Muscle layer of duodenum (tissue), 2 donors: Measurements from ENCODE around the gene EIF2B2.

ENCODE experiments used
- H3K27ac ChIP-seq: one replicate; pipeline ENCODE4 v1.7.0; 2013; ENCODE audit warnings: mild to moderate bottlenecking, low read length
- H3K27me3 ChIP-seq: one replicate; pipeline ENCODE4 v1.7.0; 2013; ENCODE audit warnings: low read depth, mild to moderate bottlenecking, control low read depth, low read length
- H3K36me3 ChIP-seq, 2 donors: one replicate each; pipeline ENCODE4 v1.7.0; 2013; ENCODE audit warnings: low read length in 2 of 2, control low read depth in 1 of 2, mild to moderate bottlenecking in 1 of 2; ENCODE audit not compliant: insufficient read depth in 2 of 2, control insufficient read depth in 1 of 2
- H3K4me1 ChIP-seq, 2 donors: one replicate each; pipeline ENCODE4 v1.7.0; 2013; ENCODE audit warnings: low read length in 2 of 2, mild to moderate bottlenecking in 2 of 2, control low read depth in 1 of 2, moderate library complexity in 1 of 2; ENCODE audit not compliant: insufficient read depth in 2 of 2, control insufficient read depth in 1 of 2
- H3K4me3 ChIP-seq, 2 donors: one replicate each; pipeline ENCODE4 v1.7.0; 2013; ENCODE audit warnings: low read length in 2 of 2, low read depth in 1 of 2, mild to moderate bottlenecking in 1 of 2
- H3K9me3 ChIP-seq, 2 donors: one replicate each; pipeline ENCODE4 v1.7.0; 2013; ENCODE audit warnings: low read length in 2 of 2, control low read depth in 1 of 2, mild to moderate bottlenecking in 1 of 2; ENCODE audit not compliant: control insufficient read depth in 1 of 2
- donor health status: healthy.

The EIF2B2 gene

GRCh38 chr14:75025082-75025481 is 22.4 kb downstream of the EIF2B2 start:
- no peak overlapping the region for H3K4me3 ChIP-seq
- peak overlapping the region; percentile 21 for H3K27ac ChIP-seq
- no peaks in the 10 kb centered on the region for H3K27me3 ChIP-seq
- H3K9me3 ChIP-seq, result no peaks in the 10 kb centered on the region
- H3K36me3 ChIP-seq, result peaks cover 23 to 40% of the 10 kb centered on the region in 2 donors
- no peaks in the 10 kb centered on the region for H3K4me1 ChIP-seq

GRCh38 chr14:75025876-75026275 is 23.2 kb downstream of the EIF2B2 start:
- H3K27me3 ChIP-seq, result no peaks in the 10 kb centered on the region
- peaks cover 26 to 40% of the 10 kb centered on the region in 2 donors for H3K36me3 ChIP-seq
- no peak overlapping the region for H3K27ac ChIP-seq

GRCh38 chr14:75030147-75030546 is 27.4 kb downstream of the EIF2B2 start:
- no peak overlapping the region for H3K4me3 ChIP-seq
- H3K36me3 ChIP-seq, result peaks cover 33 to 47% of the 10 kb centered on the region in 2 donors
- H3K9me3 ChIP-seq, result no peaks in the 10 kb centered on the region
- no peaks in the 10 kb centered on the region for H3K27me3 ChIP-seq
- no peak overlapping the region for H3K27ac ChIP-seq
- H3K4me1 ChIP-seq, result no peaks in the 10 kb centered on the region

More at GRCh38 chr14:75025876-75026275, 23.2 kb downstream of the EIF2B2 start:
- no peaks in the 10 kb centered on the region for H3K9me3 ChIP-seq
- H3K4me3 ChIP-seq, result no peak overlapping the region
- H3K4me1 ChIP-seq, result no peaks in the 10 kb centered on the region

- Histone ChIP-seq H3K36me3 (peaks cover 42 to 43% of the 10 kb centered on the region in 2 donors), H3K9me3 (no peaks in the 10 kb centered on the region), H3K27me3 (no peaks in the 10 kb centered on the region), H3K27ac (no peak overlapping the region), H3K4me3 (no peak overlapping the region), H3K4me1 (no peaks in the 10 kb centered on the region)
Measured at GRCh38 chr14:75032939-75033338, 30.2 kb downstream of the EIF2B2 start.

- Histone ChIP-seq H3K36me3 (peaks cover 10 to 18% of the 10 kb centered on the region in 2 donors), H3K4me1 (peaks cover 0 to 5% of the 10 kb centered on the region in 2 donors), H3K9me3 (no peaks in the 10 kb centered on the region), H3K4me3 (no peak overlapping the region), H3K27me3 (no peaks in the 10 kb centered on the region), H3K27ac (no peak overlapping the region)
Measured at GRCh38 chr14:75040507-75040906, 37.8 kb downstream of the EIF2B2 start.

- H3K9me3 ChIP-seq, result no peaks in the 10 kb centered on the region
- H3K4me1 ChIP-seq, result peaks cover 0 to 5% of the 10 kb centered on the region in 2 donors
- H3K4me3 ChIP-seq, result no peak overlapping the region
- H3K27me3 ChIP-seq, result no peaks in the 10 kb centered on the region
- no peak overlapping the region for H3K27ac ChIP-seq
- H3K36me3 ChIP-seq, result peaks cover 10 to 18% of the 10 kb centered on the region in 2 donors
Measured at GRCh38 chr14:75040959-75041358, 38.2 kb downstream of the EIF2B2 start.

GRCh38 chr14:75041613-75042012 is 38.9 kb downstream of the EIF2B2 start:
- H3K36me3 ChIP-seq, result peaks cover 7 to 16% of the 10 kb centered on the region in 2 donors
- no peak overlapping the region for H3K27ac ChIP-seq

GRCh38 chr14:75042035-75042434 is 39.3 kb downstream of the EIF2B2 start:
- H3K27ac ChIP-seq, result no peak overlapping the region
- H3K27me3 ChIP-seq, result no peaks in the 10 kb centered on the region
- H3K36me3 ChIP-seq, result peaks cover 3 to 12% of the 10 kb centered on the region in 2 donors
- H3K4me3 ChIP-seq, result no peak overlapping the region
- peaks cover 0 to 5% of the 10 kb centered on the region in 2 donors for H3K4me1 ChIP-seq
- H3K9me3 ChIP-seq, result no peaks in the 10 kb centered on the region

More at GRCh38 chr14:75041613-75042012, 38.9 kb downstream of the EIF2B2 start:
- Histone ChIP-seq H3K4me3 (no peak overlapping the region), H3K9me3 (no peaks in the 10 kb centered on the region), H3K27me3 (no peaks in the 10 kb centered on the region), H3K4me1 (peaks cover 0 to 5% of the 10 kb centered on the region in 2 donors)

- Histone ChIP-seq H3K36me3 (peaks cover 0 to 11% of the 10 kb centered on the region in 2 donors), H3K4me3 (no peak overlapping the region), H3K4me1 (peaks cover 0 to 10% of the 10 kb centered on the region in 2 donors), H3K9me3 (no peaks in the 10 kb centered on the region), H3K27me3 (no peaks in the 10 kb centered on the region), H3K27ac (peak overlapping the region; percentile 44)
Measured at GRCh38 chr14:75044322-75044721, 41.6 kb downstream of the EIF2B2 start.

- Histone ChIP-seq H3K36me3 (peaks cover 0 to 13% of the 10 kb centered on the region in 2 donors), H3K4me3 (no peak overlapping the region), H3K27ac (no peak overlapping the region), H3K4me1 (peaks cover 0 to 10% of the 10 kb centered on the region in 2 donors), H3K9me3 (no peaks in the 10 kb centered on the region), H3K27me3 (no peaks in the 10 kb centered on the region)
Measured at GRCh38 chr14:75044752-75045151, 42.0 kb downstream of the EIF2B2 start.

- Histone ChIP-seq H3K9me3 (no peaks in the 10 kb centered on the region), H3K27me3 (no peaks in the 10 kb centered on the region), H3K27ac (no peak overlapping the region), H3K36me3 (peaks cover 0 to 13% of the 10 kb centered on the region in 2 donors), H3K4me3 (no peak overlapping the region), H3K4me1 (peaks cover 5 to 14% of the 10 kb centered on the region in 2 donors)
Measured at GRCh38 chr14:75046275-75046674, 43.6 kb downstream of the EIF2B2 start.

- Histone ChIP-seq H3K4me3 (no peak overlapping the region), H3K36me3 (peaks cover 0 to 11% of the 10 kb centered on the region in 2 donors), H3K27me3 (no peaks in the 10 kb centered on the region), H3K9me3 (no peaks in the 10 kb centered on the region), H3K27ac (no peak overlapping the region), H3K4me1 (peaks cover 5 to 14% of the 10 kb centered on the region in 2 donors)
Measured at GRCh38 chr14:75046899-75047298, 44.2 kb downstream of the EIF2B2 start.
